A673 (cell line): ENCODE measurements around the gene F13A1. TPM values are rescaled to one million over a fixed set of nuclear protein-coding genes. Genes with fewer than 3 reads are reported as not detected.

Experiments
- BruUV-seq: library from RNA; stranded (reverse); fragments of 400-500 nt; replicated peaks from 2 replicates; lab custom pipeline; 2021; lab: Mats Ljungman, UMichigan
- CTCF ChIA-PET: fragments of 300-600 bp; sonication (Branson Sonifier 250); formaldehyde crosslinking; loops from one replicate; lab custom pipeline; 2022; ENCODE audit warnings: antibody characterized with exemption; lab: Charles Lee
- POLR2A ChIA-PET: fragments of 300-600 bp; sonication (Branson Sonifier 250); formaldehyde crosslinking; loops from one replicate; lab custom pipeline; 2022; ENCODE audit warnings: antibody characterized with exemption; ENCODE audit not compliant: low non-redundant PET; lab: Charles Lee
- DNase-seq: peaks from one replicate; pipeline ENCODE4 v3.0.0-alpha.2; 2015; ENCODE audit warnings: low spot score
- H3K27ac ChIP-seq: fragments of 200-600 bp; sonication (generic); 2 replicates; pipeline ENCODE4 v1.5.1; 2016; ENCODE audit warnings: mixed run types, low read depth, mild to moderate bottlenecking, mixed read lengths, antibody characterized with exemption, low read length; ENCODE audit not compliant: poor library complexity, severe bottlenecking
- H3K27me3 ChIP-seq: fragments of 200-600 bp; sonication (generic); replicated peaks from 2 replicates; pipeline ENCODE4 v1.6.1; 2017; ENCODE audit warnings: mixed run types, low read depth, mild to moderate bottlenecking, mixed read lengths, antibody characterized with exemption, low read length; ENCODE audit not compliant: insufficient read depth, poor library complexity
- H3K36me3 ChIP-seq: fragments of 200-600 bp; sonication (generic); 2 replicates; pipeline ENCODE4 v1.6.1; 2016; ENCODE audit warnings: mixed run types, mild to moderate bottlenecking, mixed read lengths, antibody characterized with exemption, low read length; ENCODE audit not compliant: insufficient read depth, poor library complexity, severe bottlenecking
- H3K4me1 ChIP-seq: fragments of 200-600 bp; sonication (generic); 2 replicates; pipeline ENCODE4 v1.6.1; 2017; ENCODE audit warnings: mixed run types, mild to moderate bottlenecking, mixed read lengths, antibody characterized with exemption, low read length; ENCODE audit not compliant: insufficient read depth, poor library complexity, severe bottlenecking
- H3K4me3 ChIP-seq: fragments of 200-600 bp; sonication (generic); 2 replicates; pipeline ENCODE4 v1.5.1; 2016; ENCODE audit warnings: low read depth, mixed run types, mild to moderate bottlenecking, mixed read lengths, low read length; ENCODE audit not compliant: poor library complexity, severe bottlenecking
- H3K9me3 ChIP-seq: fragments of 200-600 bp; sonication (generic); 2 replicates; pipeline ENCODE4 v1.6.1; 2016; ENCODE audit warnings: mixed run types, low read depth, mild to moderate bottlenecking, mixed read lengths, antibody characterized with exemption, low read length; ENCODE audit not compliant: poor library complexity, severe bottlenecking
- EZH2 ChIP-seq: fragments of 200-600 bp; sonication (generic); IDR thresholded peaks from 2 replicates; pipeline ENCODE4 v1.6.1; 2017; ENCODE audit warnings: borderline replicate concordance, low read depth, mild to moderate bottlenecking, mixed read lengths, antibody characterized with exemption, low read length; ENCODE audit not compliant: poor library complexity, severe bottlenecking
- intact Hi-C: fragments of 100-400 bp; cut with micrococcal nuclease; formaldehyde crosslinking; loops from one replicate; pipeline ENCODE4 v1.10.0; 2022; ENCODE audit not compliant: unreplicated experiment
- total RNA-seq: library from RNA; stranded (reverse); gene quantifications from 2 replicates; pipeline ENCODE4 v1.2.3, GENCODE V29; 2021
- TF ChIP-seq, protein P1 (sequence below): fragments of 300-800, 200-600 bp; sonication (generic); conservative IDR thresholded peaks from 2 replicates; pipeline ENCODE4 v1.5.1; 2017; ENCODE audit warnings: low read depth, mild to moderate bottlenecking, antibody characterized with exemption, low read length, moderate library complexity, mixed read lengths

F13A1 gene
- total RNA-seq, 1 experiment from 2014 or later: not detected

DNA sequence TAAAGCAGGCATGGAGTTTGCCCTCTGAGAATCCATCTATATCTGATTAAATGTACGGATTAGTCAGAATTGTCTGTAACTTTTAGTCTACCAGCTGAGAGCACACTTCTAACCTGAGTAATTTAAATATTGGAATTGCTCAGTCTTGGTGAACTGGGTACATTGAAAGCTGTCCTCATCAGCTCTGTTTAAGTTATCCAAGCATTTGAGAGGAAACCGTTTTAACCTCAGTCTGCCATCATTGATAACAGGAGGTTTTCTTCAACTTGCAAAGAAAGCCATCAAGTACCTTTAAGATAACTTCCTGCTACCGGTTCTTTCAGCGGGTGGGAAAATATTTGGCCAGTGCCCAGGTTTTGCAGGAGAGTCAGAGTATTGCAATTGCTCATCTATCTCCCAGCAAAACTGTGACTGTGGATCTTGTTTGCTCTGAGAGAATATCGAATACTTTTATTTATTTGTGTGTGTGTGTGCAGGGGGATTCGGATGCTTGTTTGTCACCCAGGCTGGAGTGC lies 31.1 kb upstream of the F13A1 start:
- peak; percentile 50 for DNase-seq
- BruUV-seq: no TSS peak
- intact Hi-C loops: no loop called here
- CTCF ChIA-PET: no interaction called here
- Histone ChIP-seq H3K4me3 (no peak overlapping the region), H3K9me3 (no peaks in the 10 kb centered on the region), H3K4me1 (no peaks in the 10 kb centered on the region), H3K27me3 (peaks cover 13% of the 10 kb centered on the region), H3K36me3 (no peaks in the 10 kb centered on the region), H3K27ac (no peak overlapping the region)
- TF ChIP-seq, protein P1, sequence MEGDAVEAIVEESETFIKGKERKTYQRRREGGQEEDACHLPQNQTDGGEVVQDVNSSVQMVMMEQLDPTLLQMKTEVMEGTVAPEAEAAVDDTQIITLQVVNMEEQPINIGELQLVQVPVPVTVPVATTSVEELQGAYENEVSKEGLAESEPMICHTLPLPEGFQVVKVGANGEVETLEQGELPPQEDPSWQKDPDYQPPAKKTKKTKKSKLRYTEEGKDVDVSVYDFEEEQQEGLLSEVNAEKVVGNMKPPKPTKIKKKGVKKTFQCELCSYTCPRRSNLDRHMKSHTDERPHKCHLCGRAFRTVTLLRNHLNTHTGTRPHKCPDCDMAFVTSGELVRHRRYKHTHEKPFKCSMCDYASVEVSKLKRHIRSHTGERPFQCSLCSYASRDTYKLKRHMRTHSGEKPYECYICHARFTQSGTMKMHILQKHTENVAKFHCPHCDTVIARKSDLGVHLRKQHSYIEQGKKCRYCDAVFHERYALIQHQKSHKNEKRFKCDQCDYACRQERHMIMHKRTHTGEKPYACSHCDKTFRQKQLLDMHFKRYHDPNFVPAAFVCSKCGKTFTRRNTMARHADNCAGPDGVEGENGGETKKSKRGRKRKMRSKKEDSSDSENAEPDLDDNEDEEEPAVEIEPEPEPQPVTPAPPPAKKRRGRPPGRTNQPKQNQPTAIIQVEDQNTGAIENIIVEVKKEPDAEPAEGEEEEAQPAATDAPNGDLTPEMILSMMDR: no peak
- no peak for TF ChIP-seq EZH2
- POLR2A ChIA-PET: no interaction called here

DNA sequence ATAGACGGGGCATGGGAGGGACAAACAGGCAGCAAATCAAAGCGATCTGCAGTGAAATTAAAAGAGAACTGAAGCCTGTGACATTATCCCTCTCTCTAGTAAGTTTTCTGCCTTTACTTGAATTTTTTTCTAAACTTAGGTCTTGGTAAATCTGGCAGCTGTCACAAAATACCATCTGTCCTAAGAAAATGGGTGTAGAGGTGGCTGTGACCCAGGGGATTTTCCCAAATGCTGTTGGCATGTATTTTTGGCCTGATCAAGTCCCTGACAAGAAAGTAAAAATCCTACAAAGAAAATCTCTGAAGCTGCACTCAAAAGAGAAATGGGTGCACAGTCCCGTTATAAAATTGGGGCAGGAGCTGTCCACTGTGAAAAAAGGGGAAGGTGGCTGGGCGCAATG lies 30.2 kb upstream of the F13A1 start:
- no peaks in the 10 kb centered on the region for H3K36me3 ChIP-seq
- TF ChIP-seq, protein P1: no peak
- TF ChIP-seq EZH2: no peak
- DNase-seq: no peak
- BruUV-seq: no TSS peak
- intact Hi-C loops: no loop called here
- H3K4me1 ChIP-seq: no peaks in the 10 kb centered on the region
- CTCF ChIA-PET: no interaction called here
- no peak overlapping the region for H3K27ac ChIP-seq
- POLR2A ChIA-PET: no interaction called here
- H3K27me3 ChIP-seq: peaks cover 12% of the 10 kb centered on the region
- H3K4me3 ChIP-seq: no peak overlapping the region
- H3K9me3 ChIP-seq: no peaks in the 10 kb centered on the region

DNA sequence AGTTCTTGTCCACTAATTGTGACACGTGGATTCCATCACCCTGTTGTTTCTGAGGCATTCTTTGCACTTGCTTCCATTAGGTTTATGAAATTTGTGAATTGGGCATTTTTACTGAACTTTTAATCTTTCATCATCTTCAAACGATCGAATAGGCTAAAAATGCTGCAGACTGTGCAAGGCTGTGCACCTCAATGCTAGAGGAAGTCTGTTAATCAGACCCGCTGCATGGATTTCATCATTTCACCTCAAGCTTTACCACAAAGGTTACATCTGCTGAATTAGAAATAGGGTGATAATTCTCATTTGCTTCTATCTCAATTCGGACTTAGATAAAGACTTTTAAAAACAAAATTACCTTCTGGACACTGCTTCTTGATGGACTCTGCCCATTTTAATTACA lies 27.8 kb upstream of the F13A1 start:
- Histone ChIP-seq H3K4me1 (no peaks in the 10 kb centered on the region), H3K27ac (no peak overlapping the region), H3K27me3 (peaks cover 1% of the 10 kb centered on the region), H3K36me3 (no peaks in the 10 kb centered on the region), H3K4me3 (no peak overlapping the region), H3K9me3 (no peaks in the 10 kb centered on the region)
- intact Hi-C loops: no loop called here
- DNase-seq: no peak
- POLR2A ChIA-PET: no interaction called here
- no peak for TF ChIP-seq EZH2
- TF ChIP-seq, protein P1: no peak
- BruUV-seq: no TSS peak
- CTCF ChIA-PET: no interaction called here
